ENCODE results near the gene INTS7. TPM values are rescaled to one million over a fixed set of nuclear protein-coding genes. Genes with fewer than 3 reads are reported as not detected.
"Not testable (repeated sequence)": the region's sequence is repeated elsewhere in the genome, so short reads cannot be mapped to it uniquely, and the experiment has no call there.

INTS7 gene
- total RNA-seq, 1 donor from 2014 or later, result 34.4 TPM

- Mint-ChIP-seq H3K4me1 (peaks cover 3% of the 10 kb centered on the region), H3K27ac (no peak overlapping the region), H3K36me3 (ENCODE audit: low read depth) (peaks cover 52% of the 10 kb centered on the region), H3K27me3 (no peaks in the 10 kb centered on the region), H3K9me3 (no peaks in the 10 kb centered on the region), H3K4me3 (no peak overlapping the region)
- intact Hi-C loops (cut with micrococcal nuclease), result no loop called here
- no peak for DNase-seq
Observed at GRCh38 chr1:211978596-211978995, 56.8 kb downstream of the INTS7 start.

- Mint-ChIP-seq H3K4me1 (peaks cover 3% of the 10 kb centered on the region), H3K9me3 (no peaks in the 10 kb centered on the region), H3K27me3 (no peaks in the 10 kb centered on the region), H3K27ac (no peak overlapping the region), H3K36me3 (ENCODE audit: low read depth) (peaks cover 42% of the 10 kb centered on the region), H3K4me3 (no peak overlapping the region)
- DNase-seq, result no peak
- intact Hi-C loops (cut with micrococcal nuclease), result no loop called here
Observed at GRCh38 chr1:211975152-211975941, 60.0 kb downstream of the INTS7 start.

GRCh38 chr1:211973541-211973940 lies 61.8 kb downstream of the INTS7 start:
- intact Hi-C loops (cut with micrococcal nuclease), result no loop called here
- Mint-ChIP-seq H3K4me3 (no peak overlapping the region), H3K27ac (no peak overlapping the region), H3K4me1 (peaks cover 3% of the 10 kb centered on the region), H3K9me3 (no peaks in the 10 kb centered on the region), H3K27me3 (no peaks in the 10 kb centered on the region), H3K36me3 (ENCODE audit: low read depth) (peaks cover 34% of the 10 kb centered on the region)
- no peak for DNase-seq

- peaks cover 46% of the 10 kb centered on the region for H3K36me3 Mint-ChIP-seq (ENCODE audit: low read depth)
- H3K4me3 Mint-ChIP-seq, result no peak overlapping the region
- peaks cover 4% of the 10 kb centered on the region for H3K9me3 Mint-ChIP-seq
- intact Hi-C loops (cut with micrococcal nuclease), result no loop called here
- H3K27me3 Mint-ChIP-seq, result no peaks in the 10 kb centered on the region
- peaks cover 2% of the 10 kb centered on the region for H3K4me1 Mint-ChIP-seq
- no peak overlapping the region for H3K27ac Mint-ChIP-seq
- DNase-seq, result no peak
Observed at GRCh38 chr1:211968200-211968834, 67.0 kb downstream of the INTS7 start.

GRCh38 chr1:211967704-211968103 lies 67.7 kb downstream of the INTS7 start:
- Mint-ChIP-seq H3K9me3 (peaks cover 4% of the 10 kb centered on the region), H3K27ac (no peak overlapping the region), H3K4me3 (no peak overlapping the region), H3K36me3 (ENCODE audit: low read depth) (peaks cover 50% of the 10 kb centered on the region), H3K4me1 (peaks cover 6% of the 10 kb centered on the region), H3K27me3 (no peaks in the 10 kb centered on the region)
- no peak for DNase-seq
- intact Hi-C loops (cut with micrococcal nuclease), result no loop called here

GRCh38 chr1:211965108-211965805 lies 70.1 kb downstream of the INTS7 start:
- peaks cover 9% of the 10 kb centered on the region for H3K4me1 Mint-ChIP-seq
- intact Hi-C loops (cut with micrococcal nuclease), result no loop called here
- H3K9me3 Mint-ChIP-seq, result peaks cover 8% of the 10 kb centered on the region
- no peak overlapping the region for H3K4me3 Mint-ChIP-seq
- DNase-seq, result no peak
- H3K27ac Mint-ChIP-seq, result no peak overlapping the region
- H3K27me3 Mint-ChIP-seq, result no peaks in the 10 kb centered on the region
- H3K36me3 Mint-ChIP-seq (ENCODE audit: low read depth), result peaks cover 64% of the 10 kb centered on the region

- H3K4me3 Mint-ChIP-seq, result no peak overlapping the region
- intact Hi-C loops (cut with micrococcal nuclease), result no loop called here
- peaks cover 9% of the 10 kb centered on the region for H3K9me3 Mint-ChIP-seq
Observed at GRCh38 chr1:211959680-211960079, 75.7 kb downstream of the INTS7 start.

GRCh38 chr1:211959221-211959620 lies 76.1 kb downstream of the INTS7 start:
- Mint-ChIP-seq H3K9me3 (peaks cover 9% of the 10 kb centered on the region), H3K27ac (no peak overlapping the region), H3K27me3 (no peaks in the 10 kb centered on the region), H3K4me3 (no peak overlapping the region), H3K4me1 (peaks cover 7% of the 10 kb centered on the region), H3K36me3 (ENCODE audit: low read depth) (peaks cover 73% of the 10 kb centered on the region)
- intact Hi-C loops (cut with micrococcal nuclease), result no loop called here
- DNase-seq, result no peak

More at GRCh38 chr1:211959680-211960079, 75.7 kb downstream of the INTS7 start:
- H3K27ac Mint-ChIP-seq, result no peak overlapping the region
- DNase-seq, result no peak
- H3K36me3 Mint-ChIP-seq (ENCODE audit: low read depth), result peaks cover 76% of the 10 kb centered on the region
- no peaks in the 10 kb centered on the region for H3K27me3 Mint-ChIP-seq
- H3K4me1 Mint-ChIP-seq, result peaks cover 7% of the 10 kb centered on the region

- intact Hi-C loops (cut with micrococcal nuclease); H3K4me1 Mint-ChIP-seq; H3K27ac Mint-ChIP-seq; H3K4me3 Mint-ChIP-seq; H3K27me3 Mint-ChIP-seq; DNase-seq; H3K9me3 Mint-ChIP-seq: not testable (repeated sequence)
- peaks cover 44% of the 10 kb centered on the region for H3K36me3 Mint-ChIP-seq (ENCODE audit: low read depth)
Observed at GRCh38 chr1:211954028-211954427, 81.3 kb downstream of the INTS7 start.

- H3K36me3 Mint-ChIP-seq (ENCODE audit: low read depth), result peaks cover 40% of the 10 kb centered on the region
Observed at GRCh38 chr1:211953543-211953942, 81.8 kb downstream of the INTS7 start.

GRCh38 chr1:211952299-211952698 lies 83.1 kb downstream of the INTS7 start:
- Mint-ChIP-seq H3K9me3 (peaks cover 5% of the 10 kb centered on the region), H3K4me1 (peaks cover 7% of the 10 kb centered on the region), H3K27me3 (no peaks in the 10 kb centered on the region), H3K4me3 (no peak overlapping the region), H3K36me3 (ENCODE audit: low read depth) (peaks cover 35% of the 10 kb centered on the region), H3K27ac (no peak overlapping the region)
- intact Hi-C loops (cut with micrococcal nuclease), result no loop called here
- no peak for DNase-seq

More at GRCh38 chr1:211953543-211953942, 81.8 kb downstream of the INTS7 start:
- DNase-seq; H3K4me3 Mint-ChIP-seq; intact Hi-C loops (cut with micrococcal nuclease); H3K27me3 Mint-ChIP-seq; H3K9me3 Mint-ChIP-seq; H3K27ac Mint-ChIP-seq; H3K4me1 Mint-ChIP-seq: not testable (repeated sequence)

GRCh38 chr1:211951856-211952255 lies 83.5 kb downstream of the INTS7 start:
- intact Hi-C loops (cut with micrococcal nuclease), result no loop called here
- Mint-ChIP-seq H3K27me3 (no peaks in the 10 kb centered on the region), H3K27ac (peak overlapping the region; percentile 8), H3K4me1 (peaks cover 7% of the 10 kb centered on the region), H3K9me3 (peaks cover 5% of the 10 kb centered on the region), H3K36me3 (ENCODE audit: low read depth) (peaks cover 30% of the 10 kb centered on the region), H3K4me3 (no peak overlapping the region)
- no peak for DNase-seq

- DNase-seq, result no peak
- no peak overlapping the region for H3K27ac Mint-ChIP-seq
- peaks cover 27% of the 10 kb centered on the region for H3K36me3 Mint-ChIP-seq (ENCODE audit: low read depth)
- no peak overlapping the region for H3K4me3 Mint-ChIP-seq
- H3K27me3 Mint-ChIP-seq, result no peaks in the 10 kb centered on the region
- H3K4me1 Mint-ChIP-seq, result peaks cover 7% of the 10 kb centered on the region
- H3K9me3 Mint-ChIP-seq, result no peaks in the 10 kb centered on the region
- intact Hi-C loops (cut with micrococcal nuclease), result no loop called here
Observed at GRCh38 chr1:211948377-211948776, 87.0 kb downstream of the INTS7 start.
